Measurements from ENCODE around the gene CORO7.

The CORO7 gene

GRCh38 chr16:4450931-4451519 lies 34.6 kb upstream of the CORO7 start:
- peaks cover 82% of the 10 kb centered on the region for H3K36me3 ChIP-seq (ENCODE audit: insufficient read depth, low read length)
- peak overlapping the region; percentile 37; the same call in 1 of the 2 replicates for H3K4me3 ChIP-seq
- no peak for DNase-seq (ENCODE audit: low read depth, low spot score)
- H3K9me3 ChIP-seq (ENCODE audit: low read depth, low read length), result no peaks in the 10 kb centered on the region
- H3K27ac ChIP-seq, result peak overlapping the region; percentile 94
- TF ChIP-seq FOXP2 (optimal IDR thresholded peaks at IDR 0.05; ENCODE audit: control extremely low read depth, extremely low read length, insufficient read depth), result peak; percentile 87
- no peak for TF ChIP-seq POLR2AphosphoS5 (IDR thresholded peaks at IDR 0.05; ENCODE audit: borderline replicate concordance, low read depth, low read length)
- peak overlapping the region; percentile 69 for H3K9ac ChIP-seq (ENCODE audit: insufficient read length)

- TF ChIP-seq EZH2 (IDR thresholded peaks at IDR 0.05) (no peak), POLR2AphosphoS5 (IDR thresholded peaks at IDR 0.05; ENCODE audit: borderline replicate concordance, low read depth, low read length) (no peak), FOXP2 (optimal IDR thresholded peaks at IDR 0.05; ENCODE audit: control extremely low read depth, extremely low read length, insufficient read depth) (no peak)
- no peak for DNase-seq (ENCODE audit: low read depth, low spot score)
- no peak overlapping the region; the same call in 1 of the 2 replicates for H3K4me3 ChIP-seq
- H3K9ac ChIP-seq (ENCODE audit: insufficient read length), result peak overlapping the region; percentile 69
- H3K36me3 ChIP-seq (ENCODE audit: insufficient read depth, low read length), result peaks cover 79% of the 10 kb centered on the region
- H3K27ac ChIP-seq, result peak overlapping the region; percentile 94
- H3K9me3 ChIP-seq (ENCODE audit: low read depth, low read length), result no peaks in the 10 kb centered on the region
Measured at GRCh38 chr16:4450430-4450829, 34.0 kb upstream of the CORO7 start.

GRCh38 chr16:4443986-4444385 lies 27.6 kb upstream of the CORO7 start:
- TF ChIP-seq EZH2 (IDR thresholded peaks at IDR 0.05), result no peak
- no peak for TF ChIP-seq FOXP2 (optimal IDR thresholded peaks at IDR 0.05; ENCODE audit: control extremely low read depth, extremely low read length, insufficient read depth)
- TF ChIP-seq POLR2AphosphoS5 (IDR thresholded peaks at IDR 0.05; ENCODE audit: borderline replicate concordance, low read depth, low read length), result no peak
- no peaks in the 10 kb centered on the region for H3K9me3 ChIP-seq (ENCODE audit: low read depth, low read length)
- H3K36me3 ChIP-seq (ENCODE audit: insufficient read depth, low read length), result peaks cover 87% of the 10 kb centered on the region
- DNase-seq (ENCODE audit: low read depth, low spot score), result no peak
- H3K9ac ChIP-seq (ENCODE audit: insufficient read length), result no peak overlapping the region
- H3K27ac ChIP-seq, result no peak overlapping the region
- no peak overlapping the region for H3K4me3 ChIP-seq

GRCh38 chr16:4443271-4443670 lies 26.9 kb upstream of the CORO7 start:
- H3K36me3 ChIP-seq (ENCODE audit: insufficient read depth, low read length), result peaks cover 87% of the 10 kb centered on the region
- no peak overlapping the region for H3K9ac ChIP-seq (ENCODE audit: insufficient read length)
- no peak overlapping the region for H3K4me3 ChIP-seq
- no peaks in the 10 kb centered on the region for H3K9me3 ChIP-seq (ENCODE audit: low read depth, low read length)
- TF ChIP-seq FOXP2 (optimal IDR thresholded peaks at IDR 0.05; ENCODE audit: control extremely low read depth, extremely low read length, insufficient read depth) (no peak), EZH2 (IDR thresholded peaks at IDR 0.05) (no peak), POLR2AphosphoS5 (IDR thresholded peaks at IDR 0.05; ENCODE audit: borderline replicate concordance, low read depth, low read length) (no peak)
- no peak overlapping the region for H3K27ac ChIP-seq
- no peak for DNase-seq (ENCODE audit: low read depth, low spot score)

GRCh38 chr16:4442371-4442770 lies 26.0 kb upstream of the CORO7 start:
- H3K4me3 ChIP-seq, result no peak overlapping the region
- H3K27ac ChIP-seq, result no peak overlapping the region
- no peak for TF ChIP-seq POLR2AphosphoS5 (IDR thresholded peaks at IDR 0.05; ENCODE audit: borderline replicate concordance, low read depth, low read length)
- no peak for TF ChIP-seq EZH2 (IDR thresholded peaks at IDR 0.05)
- TF ChIP-seq FOXP2 (optimal IDR thresholded peaks at IDR 0.05; ENCODE audit: control extremely low read depth, extremely low read length, insufficient read depth), result no peak
- H3K9me3 ChIP-seq (ENCODE audit: low read depth, low read length), result no peaks in the 10 kb centered on the region
- peaks cover 92% of the 10 kb centered on the region for H3K36me3 ChIP-seq (ENCODE audit: insufficient read depth, low read length)
- no peak overlapping the region for H3K9ac ChIP-seq (ENCODE audit: insufficient read length)
- no peak for DNase-seq (ENCODE audit: low read depth, low spot score)

- Histone ChIP-seq H3K4me3 (no peak overlapping the region), H3K36me3 (ENCODE audit: insufficient read depth, low read length) (peaks cover 84% of the 10 kb centered on the region), H3K9ac (ENCODE audit: insufficient read length) (no peak overlapping the region), H3K27ac (no peak overlapping the region), H3K9me3 (ENCODE audit: low read depth, low read length) (no peaks in the 10 kb centered on the region)
- no peak for TF ChIP-seq POLR2AphosphoS5 (IDR thresholded peaks at IDR 0.05; ENCODE audit: borderline replicate concordance, low read depth, low read length)
- TF ChIP-seq FOXP2 (optimal IDR thresholded peaks at IDR 0.05; ENCODE audit: control extremely low read depth, extremely low read length, insufficient read depth), result no peak
- no peak for DNase-seq (ENCODE audit: low read depth, low spot score)
Measured at GRCh38 chr16:4437366-4437765, 21.0 kb upstream of the CORO7 start.

GRCh38 chr16:4435337-4436067 lies 19.1 kb upstream of the CORO7 start:
- TF ChIP-seq POLR2AphosphoS5 (IDR thresholded peaks at IDR 0.05; ENCODE audit: borderline replicate concordance, low read depth, low read length), result no peak
- TF ChIP-seq EZH2 (IDR thresholded peaks at IDR 0.05), result no peak
- no peak for TF ChIP-seq FOXP2 (optimal IDR thresholded peaks at IDR 0.05; ENCODE audit: control extremely low read depth, extremely low read length, insufficient read depth)
- Histone ChIP-seq H3K9ac (ENCODE audit: insufficient read length) (no peak overlapping the region), H3K9me3 (ENCODE audit: low read depth, low read length) (no peaks in the 10 kb centered on the region), H3K36me3 (ENCODE audit: insufficient read depth, low read length) (peaks cover 80% of the 10 kb centered on the region), H3K4me3 (no peak overlapping the region), H3K27ac (no peak overlapping the region)
- no peak for DNase-seq (ENCODE audit: low read depth, low spot score)

- DNase-seq (ENCODE audit: low read depth, low spot score), result no peak
Measured at GRCh38 chr16:4433914-4434787, 17.8 kb upstream of the CORO7 start.

More at GRCh38 chr16:4433914-4434787, 17.8 kb upstream of the CORO7 start:
- peaks cover 78% of the 10 kb centered on the region for H3K36me3 ChIP-seq (ENCODE audit: insufficient read depth, low read length)
- H3K9ac ChIP-seq (ENCODE audit: insufficient read length), result no peak overlapping the region
- H3K9me3 ChIP-seq (ENCODE audit: low read depth, low read length), result no peaks in the 10 kb centered on the region
- no peak overlapping the region for H3K27ac ChIP-seq
- TF ChIP-seq EZH2 (IDR thresholded peaks at IDR 0.05) (no peak), FOXP2 (optimal IDR thresholded peaks at IDR 0.05; ENCODE audit: control extremely low read depth, extremely low read length, insufficient read depth) (no peak), POLR2AphosphoS5 (IDR thresholded peaks at IDR 0.05; ENCODE audit: borderline replicate concordance, low read depth, low read length) (no peak)
- H3K4me3 ChIP-seq, result no peak overlapping the region

Data from SK-N-MC (cell line).